Left renal cortex interstitium (tissue), 4 donors: ENCODE measurements around the gene PATJ. TPM values are rescaled to one million over a fixed set of nuclear protein-coding genes. Genes with fewer than 3 reads are reported as not detected.
A peak's percentile ranks its signal among the peaks of the same experiment; 100 is the strongest.
"Not testable (repeated sequence)": the region's sequence is repeated elsewhere in the genome, so short reads cannot be mapped to it uniquely, and the experiment has no call there.

Experiments used
- DNase-seq, 4 donors: peaks; one replicate each; pipeline ENCODE4 v3.0.0-alpha.2; 2013; ENCODE audit warnings: low read depth in 4 of 4, low spot score in 2 of 4, missing footprints in 1 of 4
- polyA plus RNA-seq, 4 donors: library from polyadenylated mRNA; unstranded; fragments of 120-200 nt; gene quantifications; one replicate each; pipeline ENCODE4 v1.2.1, GENCODE V29; 2013; ENCODE audit not compliant: insufficient read length in 4 of 4

PATJ gene, protein sequence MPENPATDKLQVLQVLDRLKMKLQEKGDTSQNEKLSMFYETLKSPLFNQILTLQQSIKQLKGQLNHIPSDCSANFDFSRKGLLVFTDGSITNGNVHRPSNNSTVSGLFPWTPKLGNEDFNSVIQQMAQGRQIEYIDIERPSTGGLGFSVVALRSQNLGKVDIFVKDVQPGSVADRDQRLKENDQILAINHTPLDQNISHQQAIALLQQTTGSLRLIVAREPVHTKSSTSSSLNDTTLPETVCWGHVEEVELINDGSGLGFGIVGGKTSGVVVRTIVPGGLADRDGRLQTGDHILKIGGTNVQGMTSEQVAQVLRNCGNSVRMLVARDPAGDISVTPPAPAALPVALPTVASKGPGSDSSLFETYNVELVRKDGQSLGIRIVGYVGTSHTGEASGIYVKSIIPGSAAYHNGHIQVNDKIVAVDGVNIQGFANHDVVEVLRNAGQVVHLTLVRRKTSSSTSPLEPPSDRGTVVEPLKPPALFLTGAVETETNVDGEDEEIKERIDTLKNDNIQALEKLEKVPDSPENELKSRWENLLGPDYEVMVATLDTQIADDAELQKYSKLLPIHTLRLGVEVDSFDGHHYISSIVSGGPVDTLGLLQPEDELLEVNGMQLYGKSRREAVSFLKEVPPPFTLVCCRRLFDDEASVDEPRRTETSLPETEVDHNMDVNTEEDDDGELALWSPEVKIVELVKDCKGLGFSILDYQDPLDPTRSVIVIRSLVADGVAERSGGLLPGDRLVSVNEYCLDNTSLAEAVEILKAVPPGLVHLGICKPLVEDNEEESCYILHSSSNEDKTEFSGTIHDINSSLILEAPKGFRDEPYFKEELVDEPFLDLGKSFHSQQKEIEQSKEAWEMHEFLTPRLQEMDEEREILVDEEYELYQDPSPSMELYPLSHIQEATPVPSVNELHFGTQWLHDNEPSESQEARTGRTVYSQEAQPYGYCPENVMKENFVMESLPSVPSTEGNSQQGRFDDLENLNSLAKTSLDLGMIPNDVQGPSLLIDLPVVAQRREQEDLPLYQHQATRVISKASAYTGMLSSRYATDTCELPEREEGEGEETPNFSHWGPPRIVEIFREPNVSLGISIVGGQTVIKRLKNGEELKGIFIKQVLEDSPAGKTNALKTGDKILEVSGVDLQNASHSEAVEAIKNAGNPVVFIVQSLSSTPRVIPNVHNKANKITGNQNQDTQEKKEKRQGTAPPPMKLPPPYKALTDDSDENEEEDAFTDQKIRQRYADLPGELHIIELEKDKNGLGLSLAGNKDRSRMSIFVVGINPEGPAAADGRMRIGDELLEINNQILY (N-terminal part only)
- polyA plus RNA-seq = 10 to 100 TPM; 33.0 to 61.4 (median 48.7) TPM

DNA sequence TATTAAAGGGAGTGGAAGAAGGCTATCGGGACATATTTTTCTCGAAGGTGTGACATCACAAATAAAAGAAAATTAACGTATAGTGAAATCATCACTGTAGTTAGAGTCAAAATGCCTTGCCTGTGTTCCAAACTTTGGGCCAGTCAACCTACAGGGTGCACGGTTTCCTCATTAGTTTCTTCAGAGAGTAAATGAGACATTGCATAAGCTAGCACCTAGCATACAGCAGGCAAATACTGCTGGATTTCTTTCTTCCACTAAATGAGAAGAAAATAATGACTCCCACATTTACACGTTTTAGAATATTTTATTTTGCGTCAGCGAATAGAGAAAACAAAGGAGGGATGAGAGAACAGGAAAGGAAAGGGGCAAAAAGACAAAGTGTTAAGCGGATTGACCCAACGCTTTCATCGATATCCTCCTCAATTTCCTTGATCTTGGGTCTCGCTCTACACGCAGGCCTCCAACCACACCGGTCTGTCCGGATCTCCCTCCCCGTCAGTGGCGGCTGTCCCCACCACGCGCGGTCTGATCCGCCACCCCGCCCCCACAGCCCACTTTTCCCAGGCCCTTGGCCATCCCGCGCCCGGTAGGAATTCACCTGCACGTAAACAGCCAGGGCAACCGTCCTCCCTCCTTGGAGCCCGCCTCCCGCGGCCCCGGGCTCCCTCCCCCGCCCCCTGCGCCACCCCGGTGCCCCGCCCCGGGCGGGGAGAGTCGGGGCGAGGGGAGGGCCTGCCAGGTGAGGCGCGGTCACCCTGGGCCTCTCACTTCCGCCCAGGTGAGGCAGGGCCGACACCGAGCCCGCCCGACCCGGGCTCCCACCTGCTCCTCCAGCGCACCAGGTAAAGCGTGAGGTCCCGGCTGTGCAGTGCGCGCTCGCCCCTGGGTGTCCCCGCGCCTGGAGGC is at the start of gene PATJ:
Gene PATJ (plus strand): TSS at position 770 of the 909 bp plus-strand sequence. CDS start 20,413 bp downstream, outside the sequence.
- DNase-seq = peak; percentile 44 to 62 (median 48)

DNA sequence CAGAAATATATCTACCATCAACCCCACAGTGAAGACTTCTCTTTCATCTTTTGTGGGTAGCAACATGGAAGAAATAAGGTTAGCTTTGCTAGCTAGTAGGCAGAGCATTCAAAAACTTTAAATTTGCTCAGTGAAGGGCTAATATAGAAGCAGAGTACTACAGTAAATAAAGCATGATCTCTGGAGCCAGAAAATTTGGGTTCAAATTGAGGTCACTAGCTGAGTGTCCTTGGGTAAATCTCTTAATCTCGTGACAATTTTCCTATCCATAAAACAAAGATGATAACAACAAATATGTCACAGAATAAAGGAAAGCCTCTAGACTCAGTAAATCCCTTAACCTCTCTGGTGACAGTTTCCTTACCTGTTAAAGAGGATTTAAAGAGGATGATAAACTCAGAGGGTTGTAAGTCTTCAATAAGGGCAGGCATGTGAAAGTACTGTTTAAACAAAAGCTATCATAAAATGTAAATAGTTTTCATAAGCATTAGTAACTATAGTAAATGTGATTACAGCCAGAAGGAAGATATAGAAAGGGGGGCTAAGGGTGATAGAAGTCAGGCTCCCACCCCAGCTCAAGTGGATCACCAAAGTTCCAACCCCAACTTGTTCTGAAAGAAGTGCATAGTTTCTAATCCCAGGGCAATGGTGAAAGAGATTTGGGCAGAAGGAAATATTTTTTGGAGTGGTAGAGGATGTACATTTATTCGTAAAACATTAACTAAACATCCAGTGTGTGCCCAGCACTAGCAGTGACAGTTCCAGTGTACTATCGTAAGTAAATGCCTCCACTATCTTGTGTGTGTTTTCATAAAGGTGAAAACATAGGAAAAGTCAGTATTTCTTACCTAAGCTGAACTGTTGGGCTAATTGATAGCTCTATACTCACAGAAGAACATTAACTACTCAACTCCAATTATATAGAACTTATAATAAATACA is 42.1 kb upstream of the PATJ start:
- no peak for DNase-seq

DNA sequence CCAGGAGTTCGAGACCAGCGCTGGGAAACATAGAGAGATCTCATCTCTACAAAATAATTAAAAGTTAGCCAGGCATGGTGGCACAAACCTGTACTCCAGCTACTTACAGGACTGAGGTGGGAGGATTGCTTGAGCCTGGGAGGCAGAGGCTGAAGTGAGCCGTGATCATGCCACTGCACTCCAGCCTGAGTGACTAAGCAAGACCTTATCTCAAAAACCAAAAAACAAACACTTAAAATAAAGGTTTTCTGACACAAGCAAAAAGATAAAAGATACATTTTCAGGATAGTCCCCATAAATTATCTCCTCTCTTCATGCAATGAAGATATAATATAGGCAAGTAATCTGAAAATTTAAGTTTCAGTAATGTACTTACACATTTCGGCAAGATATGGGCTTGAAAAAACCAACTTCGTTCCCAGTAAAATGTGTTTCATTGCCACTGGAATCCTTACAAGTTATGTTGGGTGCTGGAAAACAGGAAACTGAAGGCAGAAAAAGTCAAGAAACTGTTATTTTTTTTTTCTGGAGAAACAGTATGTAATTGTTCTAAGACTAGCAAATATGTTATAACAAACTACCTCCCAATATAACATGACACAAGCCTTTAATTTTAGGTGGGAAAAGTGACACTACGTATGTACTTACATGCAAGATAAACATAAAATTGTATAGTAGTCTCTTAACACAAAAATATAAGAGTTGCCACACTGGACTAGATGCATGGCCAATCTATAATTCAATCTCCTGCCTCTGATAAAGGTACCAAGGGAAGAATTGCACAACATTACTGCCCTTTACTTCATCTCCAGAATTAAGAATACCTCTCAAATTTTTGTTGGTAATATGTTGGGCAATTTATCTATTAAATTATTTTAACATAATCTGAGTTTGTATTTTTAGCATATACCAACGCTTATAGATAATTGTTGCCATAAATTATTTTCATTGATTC is 33.0 kb upstream of the PATJ start:
- no peak for DNase-seq

DNA sequence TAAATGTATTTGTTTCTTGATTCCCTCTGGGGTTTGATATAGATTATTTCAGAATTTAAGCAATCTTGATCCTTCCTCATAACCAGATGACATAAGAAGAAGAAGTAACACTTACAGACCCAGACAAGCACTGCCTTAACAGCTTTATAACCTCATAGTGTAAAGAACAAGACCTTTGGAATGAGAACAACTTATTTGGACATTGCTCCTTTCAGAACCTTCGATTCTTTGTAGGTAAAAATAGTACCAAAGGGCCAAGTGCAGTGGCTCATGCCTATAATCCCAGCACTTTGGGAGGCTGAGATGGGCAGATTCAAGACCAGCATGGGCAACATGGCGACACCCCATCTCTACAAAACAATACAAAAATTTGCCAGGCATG is 32.4 kb upstream of the PATJ start:
- DNase-seq = no peak

DNA sequence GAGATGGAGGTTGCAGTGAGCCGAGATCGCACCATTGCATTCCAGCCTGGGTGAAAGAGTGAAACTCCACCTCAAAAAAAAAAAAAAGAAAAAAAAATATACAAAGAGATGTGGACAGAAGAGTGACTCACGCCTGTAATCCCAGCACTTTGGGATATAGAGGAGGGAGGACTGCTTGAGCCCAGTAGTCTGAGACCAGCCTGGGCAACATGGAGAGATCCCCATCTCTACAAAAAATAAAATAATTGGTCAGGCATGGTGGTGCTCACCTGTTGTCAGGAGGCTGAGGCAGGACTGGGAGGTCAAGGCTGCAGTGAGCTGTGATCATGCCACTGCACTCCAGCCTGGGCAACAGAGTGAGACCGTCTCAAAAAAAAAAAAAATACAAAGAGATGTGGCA is 31.0 kb upstream of the PATJ start:
- DNase-seq = not testable (repeated sequence)

DNA sequence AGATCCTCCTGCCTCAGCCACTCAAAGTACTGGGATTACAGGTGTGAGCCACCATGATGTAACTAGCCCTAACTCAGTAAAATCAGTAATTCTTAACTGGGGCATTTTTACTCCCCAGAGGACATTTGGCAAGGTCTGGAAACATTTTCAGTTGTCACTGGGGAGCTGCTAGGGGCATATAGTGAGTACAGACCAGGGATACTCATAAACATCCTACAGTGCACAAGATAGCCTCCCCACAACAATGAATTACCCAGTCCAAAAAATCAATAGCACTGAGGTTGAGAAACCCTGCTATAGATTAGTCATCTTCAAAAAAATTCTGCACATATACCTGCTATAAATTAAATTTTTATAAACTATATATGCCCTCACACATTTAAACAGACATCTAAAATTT is 30.3 kb upstream of the PATJ start:
- no peak for DNase-seq

DNA sequence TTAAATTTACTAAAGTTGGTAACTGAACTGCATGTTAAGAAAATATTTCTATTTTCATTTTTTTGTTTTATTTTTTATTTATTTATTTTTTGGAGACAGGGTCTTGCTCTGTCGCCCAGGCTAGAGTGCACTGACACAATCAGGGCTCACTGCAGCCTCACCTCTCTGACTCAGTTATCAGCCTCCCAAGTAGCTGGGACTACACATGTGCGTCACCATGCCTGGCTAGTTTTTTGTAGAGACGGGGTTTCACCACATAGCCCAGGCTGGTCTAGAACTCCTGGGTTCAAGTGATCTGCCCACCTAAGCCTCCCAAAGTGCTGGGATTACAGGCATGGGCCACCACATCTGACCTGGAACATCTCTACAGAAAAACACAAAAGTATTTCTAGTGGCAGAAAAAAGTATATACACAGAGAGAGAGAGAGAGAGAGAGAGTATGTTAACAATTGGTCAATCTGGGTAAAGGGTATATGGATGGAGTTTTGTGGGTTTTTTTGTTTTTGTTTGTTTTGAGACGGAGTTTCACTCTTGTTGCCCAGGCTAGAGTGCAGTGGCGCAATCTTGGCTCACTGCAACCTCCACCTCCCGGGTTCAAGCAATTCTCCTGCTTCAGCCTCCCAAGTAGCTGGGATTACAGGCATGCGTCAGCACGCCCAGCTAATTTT is 23.1 kb upstream of the PATJ start:
- not testable (repeated sequence) for DNase-seq

DNA sequence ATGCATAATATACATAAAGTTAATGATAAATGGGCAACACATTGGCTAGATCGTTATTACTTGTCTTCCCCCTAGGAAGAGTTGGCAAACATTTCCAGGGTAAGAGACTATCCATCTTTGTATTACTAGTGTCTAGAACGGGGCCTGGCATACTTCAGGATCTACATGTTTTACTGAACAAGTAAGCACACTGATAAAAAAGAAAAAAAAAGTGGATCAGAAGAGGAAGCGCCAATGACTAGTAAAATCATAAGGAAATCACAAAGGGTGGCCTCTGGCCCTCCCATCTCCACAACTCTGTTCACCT is 17.8 kb upstream of the PATJ start:
- DNase-seq = no peak

DNA sequence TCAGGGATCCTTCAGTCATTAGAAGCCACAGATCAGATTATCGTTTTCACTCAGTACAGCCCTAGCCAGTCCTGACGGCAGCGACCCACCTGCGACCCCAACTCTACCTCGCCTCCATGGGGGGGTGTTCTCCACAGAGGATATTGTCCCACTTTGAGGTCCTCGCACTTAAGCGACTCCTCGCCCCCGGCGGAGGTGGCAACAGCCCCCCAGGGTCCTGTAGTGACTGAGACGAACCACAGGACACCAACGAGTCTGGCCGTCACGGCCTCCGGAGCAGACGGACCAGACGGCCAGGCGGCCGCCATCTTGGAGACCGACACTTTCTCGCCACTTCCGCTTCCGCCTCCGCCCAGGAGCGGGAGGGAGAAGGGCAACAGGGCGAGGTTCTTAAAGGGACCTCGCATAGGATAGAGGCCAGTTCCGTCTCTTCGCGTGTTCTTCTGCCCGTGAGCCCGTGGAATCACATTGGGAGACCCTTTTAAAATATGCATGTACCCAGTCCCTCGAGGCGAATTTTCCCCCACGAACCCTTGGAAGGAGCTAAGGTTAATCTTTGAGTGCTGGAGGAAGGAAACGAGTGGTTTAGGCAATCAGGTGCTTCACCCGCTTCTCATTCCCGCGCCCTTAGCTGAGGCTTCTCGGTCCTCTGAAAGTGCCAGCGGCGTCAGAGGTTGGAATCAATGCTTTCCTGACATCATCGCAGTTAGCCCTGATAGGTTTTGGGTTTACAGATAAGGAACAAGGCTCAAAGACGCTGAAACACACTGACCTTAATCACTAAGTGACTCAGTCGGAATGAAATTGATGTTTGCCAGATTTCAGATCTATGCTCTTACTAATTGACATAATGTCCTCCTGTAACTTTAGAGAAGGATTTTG is 17.2 kb upstream of the PATJ start, which contains the start of gene TM2D1:
Gene TM2D1 (minus strand): TSS at position 329 of the 882 bp plus-strand sequence. CDS start 21 bp downstream, at position 308.
- DNase-seq = peak; percentile 75 to 89 (median 86)

DNA sequence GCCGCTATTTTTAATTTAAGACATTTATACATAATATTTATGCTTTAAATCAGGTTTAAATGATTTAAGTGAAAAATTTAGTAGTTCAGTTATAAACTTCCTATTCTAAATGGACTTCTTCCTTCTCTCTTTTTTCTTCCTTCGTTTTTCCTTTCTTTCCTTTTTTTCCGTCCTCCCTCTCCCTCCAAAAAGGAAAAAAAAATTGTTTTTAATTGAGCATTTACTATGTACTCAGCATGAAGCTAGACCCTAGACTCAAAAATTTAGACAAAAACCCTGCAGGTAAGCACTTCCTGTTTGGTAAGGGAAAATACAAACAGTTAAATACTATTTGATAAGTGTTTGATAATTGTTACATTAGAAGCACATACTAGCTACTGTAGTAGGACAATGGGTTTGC is 14.7 kb upstream of the PATJ start:
- DNase-seq = no peak

DNA sequence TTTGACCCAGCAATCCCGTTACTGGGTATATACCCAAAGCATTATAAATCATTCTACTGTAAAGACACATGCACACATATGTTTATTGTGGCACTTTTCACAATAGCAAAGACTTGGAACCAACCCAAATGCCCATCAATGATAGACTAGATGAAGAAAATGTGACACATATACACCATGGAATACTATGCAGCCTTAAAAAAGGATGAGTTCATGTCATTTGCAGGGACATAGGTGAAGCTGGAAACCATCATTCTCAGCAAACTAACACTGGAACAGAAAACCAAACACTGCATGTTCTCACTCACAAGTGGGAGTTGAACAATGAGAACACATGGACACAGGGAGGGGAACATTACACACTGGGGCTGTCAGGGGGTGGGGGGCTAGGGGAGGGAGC is 11.6 kb upstream of the PATJ start:
- not testable (repeated sequence) for DNase-seq

DNA sequence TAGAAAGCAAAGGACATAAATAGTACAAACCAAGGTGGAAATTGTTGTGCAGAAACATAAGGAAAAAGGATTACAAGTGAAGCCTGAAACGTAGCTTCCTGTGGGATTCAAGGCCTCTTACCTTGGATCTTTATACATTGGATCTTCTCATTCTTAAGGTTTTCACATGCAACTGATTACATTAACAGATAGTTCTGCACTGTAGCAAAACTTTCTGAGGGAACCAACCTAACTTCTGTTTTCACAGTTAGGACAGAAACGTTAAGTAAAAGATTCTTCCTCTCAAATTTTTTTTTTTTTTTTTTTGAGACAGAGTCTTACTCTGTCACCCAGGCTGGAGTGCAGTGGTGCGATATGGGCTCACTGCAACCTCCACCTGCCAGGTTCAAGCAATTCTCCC is 9.6 kb upstream of the PATJ start:
- no peak for DNase-seq

DNA sequence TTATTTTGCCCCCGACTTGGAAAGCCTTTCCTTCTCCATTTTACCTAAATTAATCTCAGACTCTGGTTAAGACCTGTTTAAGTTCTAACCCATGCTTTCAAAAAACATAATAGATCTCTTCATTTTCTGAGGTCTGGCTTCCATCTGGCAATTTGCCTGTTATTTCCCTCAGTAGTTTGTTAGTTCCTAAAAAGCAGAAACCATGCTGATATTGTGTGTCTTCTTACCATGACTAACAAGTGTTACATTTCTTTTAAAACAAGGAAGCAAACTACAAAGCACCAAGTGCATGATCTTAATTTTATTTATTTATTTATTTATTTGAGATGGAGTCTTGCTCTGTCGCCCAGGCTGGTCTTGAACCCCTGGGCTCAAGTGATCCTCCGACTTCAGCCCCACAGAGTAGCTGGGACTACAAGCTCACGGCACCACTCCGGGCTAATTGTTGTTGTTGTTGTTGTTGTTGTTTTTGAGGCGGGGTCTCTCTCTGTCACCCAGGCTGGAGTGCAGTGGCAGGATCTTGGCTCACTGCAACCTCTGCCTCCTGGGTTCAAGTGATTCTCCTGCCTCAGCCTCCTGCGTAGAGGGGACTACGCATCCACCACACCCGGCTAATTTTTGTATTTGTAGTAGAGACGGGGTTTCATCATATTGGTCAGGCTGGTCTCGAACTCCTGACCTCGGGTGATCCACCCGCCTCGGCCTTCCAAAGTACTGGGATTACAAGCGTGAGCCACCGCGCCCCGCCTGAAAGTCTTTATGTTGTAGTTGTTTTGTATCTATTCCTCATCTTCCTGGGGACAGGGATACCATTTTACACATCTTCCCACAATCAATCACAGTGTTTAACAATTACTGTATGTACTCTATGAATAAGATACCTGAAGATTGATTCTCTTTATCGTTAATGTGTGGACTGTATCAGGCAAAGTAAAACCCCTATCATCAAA is 1.3 kb upstream of the PATJ start:
- no peak for DNase-seq

DNA sequence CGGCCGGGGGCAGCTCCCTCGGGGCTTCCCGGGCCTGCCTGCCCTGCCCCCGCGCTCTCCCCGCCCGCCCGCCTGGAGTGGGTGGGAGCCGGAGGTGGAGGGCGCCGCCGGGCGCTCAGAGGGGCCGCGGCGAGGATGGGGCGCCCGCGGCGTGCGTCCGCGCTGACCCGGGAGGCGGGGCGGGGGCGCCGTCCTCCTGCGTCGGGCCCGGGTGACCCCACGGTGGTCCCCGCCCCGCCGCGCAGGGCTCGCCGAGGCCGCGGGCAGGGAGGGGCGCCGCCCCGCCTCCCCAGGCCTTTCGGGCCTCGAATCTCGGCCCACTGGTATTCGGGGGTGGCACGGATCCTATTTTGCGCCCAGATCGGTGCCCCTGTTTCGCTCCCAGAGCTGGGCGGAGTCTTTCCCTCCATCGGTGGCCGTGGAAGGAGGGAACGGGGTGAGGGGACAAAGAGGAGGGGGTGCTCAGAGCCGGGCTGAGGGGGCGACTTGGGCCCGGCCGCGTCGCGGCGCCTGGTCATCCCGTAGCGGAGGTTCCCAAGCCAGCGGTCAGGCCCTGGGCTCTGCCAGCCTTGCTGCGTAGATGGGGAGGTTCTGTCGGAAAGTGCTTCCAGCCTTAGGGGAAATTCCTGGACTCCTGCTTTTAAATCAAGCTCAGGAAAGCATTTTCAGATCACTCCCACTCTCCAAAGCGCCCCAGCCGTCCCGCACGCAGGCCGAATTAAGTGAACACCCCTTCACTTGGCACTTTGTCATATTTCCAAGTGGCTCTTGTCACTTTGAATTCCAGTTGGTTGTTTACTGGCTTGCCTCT is 545 bp downstream of the PATJ start:
- peak; percentile 47 to 59 (median 54) for DNase-seq
